Hepatic stellate cell (primary cell): ENCODE results near the gene DUS4L.
"Not testable (repeated sequence)": the region's sequence is repeated elsewhere in the genome, so short reads cannot be mapped to it uniquely, and the experiment has no call there.

Experiments used
- DNase-seq: peaks from one replicate; pipeline ENCODE4 v3.0.0; 2011; ENCODE audit warnings: low spot score

Gene DUS4L, protein sequence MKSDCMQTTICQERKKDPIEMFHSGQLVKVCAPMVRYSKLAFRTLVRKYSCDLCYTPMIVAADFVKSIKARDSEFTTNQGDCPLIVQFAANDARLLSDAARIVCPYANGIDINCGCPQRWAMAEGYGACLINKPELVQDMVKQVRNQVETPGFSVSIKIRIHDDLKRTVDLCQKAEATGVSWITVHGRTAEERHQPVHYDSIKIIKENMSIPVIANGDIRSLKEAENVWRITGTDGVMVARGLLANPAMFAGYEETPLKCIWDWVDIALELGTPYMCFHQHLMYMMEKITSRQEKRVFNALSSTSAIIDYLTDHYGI

DNA sequence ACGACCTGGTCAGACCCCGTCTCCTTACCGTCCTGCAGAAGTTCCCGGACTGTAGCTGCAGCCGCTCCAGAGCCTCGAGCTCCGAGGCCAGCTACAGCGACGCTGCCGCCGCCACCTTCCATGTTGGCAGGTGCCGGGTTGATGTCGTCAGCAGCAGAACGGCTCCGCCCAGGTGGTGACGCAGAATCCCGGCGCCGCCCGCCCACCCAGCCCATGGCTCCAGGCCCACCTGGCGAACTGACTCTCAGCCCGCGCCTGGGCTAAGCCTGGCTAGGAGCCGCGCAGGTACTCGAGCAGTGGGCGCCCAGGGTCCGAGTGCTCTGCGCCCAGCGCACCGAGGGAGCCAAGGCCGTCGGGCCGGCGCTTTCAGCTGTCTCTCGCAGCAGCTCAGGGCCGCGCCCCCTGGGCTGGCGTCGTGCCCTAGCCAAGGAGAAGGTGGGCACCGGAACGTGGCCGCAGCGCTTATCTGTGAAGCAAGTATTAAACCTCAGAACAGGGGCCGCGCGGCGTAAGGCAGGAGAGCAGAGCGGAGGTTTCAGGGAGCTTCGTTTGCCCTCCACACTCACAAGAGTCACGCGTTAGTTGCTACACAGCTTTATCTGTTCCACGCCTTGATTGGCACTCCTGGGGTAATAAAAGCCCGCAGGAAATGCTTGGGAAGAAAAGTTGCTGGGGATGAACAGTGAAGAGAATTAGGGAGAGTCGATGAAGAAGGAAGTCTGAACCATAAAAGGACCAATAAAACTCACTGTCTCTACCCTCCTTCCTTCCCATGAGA lies at the start of gene DUS4L, which contains the start of gene COG5:
DUS4L (plus strand) TSS at position 197 of the 778 bp plus-strand sequence. CDS start 3,100 bp downstream, outside the sequence.
COG5 (minus strand) TSS at position 146 of the 778 bp plus-strand sequence; CDS start at position 122, 24 bp downstream.
- peak; percentile 79 for DNase-seq

DNA sequence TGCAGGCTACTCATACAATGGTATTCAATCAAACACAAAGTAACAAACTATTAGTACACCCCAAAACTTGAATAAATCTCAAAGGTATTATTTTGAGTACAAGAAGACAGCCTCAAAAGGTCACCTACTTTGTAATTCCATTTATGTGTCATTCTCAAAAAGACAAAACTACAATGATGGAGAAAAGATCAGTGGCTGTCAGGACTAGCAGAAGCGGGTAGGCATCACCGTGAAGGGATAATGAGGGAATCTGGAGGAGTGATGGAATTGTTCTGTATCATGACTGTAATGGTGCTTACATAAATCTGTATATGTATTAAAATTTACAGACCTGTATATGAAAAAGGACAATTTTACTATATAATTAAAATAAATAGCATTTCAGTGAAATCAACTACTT lies 37.1 kb upstream of the DUS4L start:
- DNase-seq = no peak

DNA sequence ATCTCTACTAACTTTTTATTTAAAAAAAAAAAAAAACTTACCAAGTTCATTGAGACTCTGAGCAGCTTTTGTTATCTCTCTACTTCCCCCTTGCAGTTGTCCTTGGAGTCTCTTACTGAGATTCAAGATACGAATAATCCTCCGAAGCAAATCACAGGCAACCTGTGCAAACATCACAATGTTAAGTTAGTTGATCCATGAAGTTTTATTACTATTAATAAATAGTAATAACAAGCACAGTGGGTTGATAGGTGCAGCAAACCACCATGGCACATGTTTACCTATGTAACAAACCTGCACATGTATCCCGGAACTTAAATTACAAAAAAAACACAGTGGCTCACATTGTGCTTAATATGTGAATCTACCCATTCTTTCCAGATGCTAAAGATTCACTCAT lies 36.6 kb upstream of the DUS4L start:
- no peak for DNase-seq

DNA sequence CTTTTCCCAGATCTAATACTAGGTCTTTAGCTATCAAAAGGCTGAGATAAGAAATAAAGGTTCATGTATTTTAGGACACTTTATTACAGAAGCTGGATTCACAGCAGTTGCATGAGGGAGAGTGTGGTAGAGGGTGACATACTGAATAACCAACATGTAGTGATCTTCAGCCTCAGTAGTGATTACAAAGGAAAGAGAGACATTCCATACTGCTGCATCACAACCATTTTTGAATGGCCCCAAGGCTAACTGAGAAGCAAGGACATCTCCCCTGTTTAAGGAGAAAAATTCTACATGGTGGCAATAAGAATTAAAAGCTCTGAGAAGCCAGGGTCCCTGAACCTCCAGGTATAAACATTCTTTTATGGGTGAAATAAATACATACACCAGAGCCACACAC lies 35.3 kb upstream of the DUS4L start:
- peak; percentile 23 for DNase-seq

DNA sequence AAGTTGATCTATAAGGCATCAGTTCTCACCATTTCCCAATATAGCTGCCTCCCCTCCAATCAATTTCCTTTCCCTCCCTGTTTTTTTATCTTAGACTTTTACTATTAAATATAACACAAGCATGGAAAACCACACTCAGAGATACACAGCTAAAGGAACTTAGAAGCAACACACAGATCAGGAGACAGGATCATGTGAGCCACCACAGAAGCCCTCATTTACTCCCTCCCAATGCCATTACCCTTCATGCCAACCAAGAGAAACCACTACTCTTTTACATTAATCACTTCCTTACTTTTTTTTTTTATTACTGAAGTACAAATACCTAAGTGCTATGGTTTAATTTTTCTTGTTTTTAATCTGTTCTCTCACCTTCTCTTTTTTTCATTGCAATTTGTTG lies 33.0 kb upstream of the DUS4L start:
- no peak for DNase-seq

DNA sequence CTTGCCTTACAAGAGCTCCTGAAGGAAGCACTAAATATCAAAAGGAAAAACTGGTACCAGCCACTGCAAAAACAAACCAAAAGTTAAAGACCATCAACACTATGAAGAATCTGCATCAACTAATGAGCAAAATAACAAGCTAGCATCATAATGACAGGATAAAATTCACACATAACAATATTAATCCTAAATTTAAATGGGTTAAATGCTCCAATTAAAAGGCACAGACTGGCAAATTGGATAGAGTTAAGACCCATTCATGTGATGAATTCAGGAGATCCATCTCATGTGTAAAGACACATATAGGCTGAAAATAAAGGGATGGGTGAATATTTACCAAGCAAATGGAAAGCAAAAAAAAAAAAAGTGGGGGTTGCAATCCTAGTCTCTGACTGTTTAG lies 29.6 kb upstream of the DUS4L start:
- DNase-seq = no peak

DNA sequence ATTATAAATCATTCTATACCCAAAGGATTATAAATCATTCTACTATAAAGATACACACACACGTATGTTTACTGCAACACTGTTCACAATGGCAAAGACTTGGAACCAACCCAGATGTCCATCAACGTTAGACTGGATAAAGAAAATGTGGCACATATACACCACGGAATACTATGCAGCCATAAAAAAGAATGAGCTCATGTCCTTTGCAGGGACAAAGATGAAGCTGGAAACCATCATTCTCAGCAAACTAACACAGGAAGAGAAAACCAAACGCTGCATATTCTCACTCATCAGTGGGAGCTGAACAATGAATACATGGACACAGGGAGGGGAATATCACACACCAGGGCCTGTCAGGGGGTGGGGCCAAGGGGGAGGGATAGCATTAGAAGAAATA lies 26.5 kb upstream of the DUS4L start:
- not testable (repeated sequence) for DNase-seq

DNA sequence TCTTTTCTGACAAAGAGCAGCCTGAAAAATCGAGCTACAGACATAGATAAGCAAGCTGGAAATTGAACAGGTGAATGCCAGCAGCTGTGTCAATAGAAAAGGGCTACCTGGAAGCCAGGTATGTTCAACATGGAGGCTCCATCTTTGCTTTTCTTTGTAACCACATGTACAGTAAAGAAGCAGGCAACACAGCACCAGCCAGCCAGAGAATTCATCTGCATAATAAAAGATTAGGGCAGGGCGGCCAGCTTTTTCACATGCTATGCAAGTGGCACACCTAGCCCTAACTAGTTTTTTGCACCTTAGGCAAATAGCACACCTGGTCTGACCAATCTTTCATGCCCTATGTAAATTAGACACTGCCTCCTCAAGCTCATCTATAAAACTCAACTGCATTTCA lies 25.8 kb upstream of the DUS4L start:
- no peak for DNase-seq

DNA sequence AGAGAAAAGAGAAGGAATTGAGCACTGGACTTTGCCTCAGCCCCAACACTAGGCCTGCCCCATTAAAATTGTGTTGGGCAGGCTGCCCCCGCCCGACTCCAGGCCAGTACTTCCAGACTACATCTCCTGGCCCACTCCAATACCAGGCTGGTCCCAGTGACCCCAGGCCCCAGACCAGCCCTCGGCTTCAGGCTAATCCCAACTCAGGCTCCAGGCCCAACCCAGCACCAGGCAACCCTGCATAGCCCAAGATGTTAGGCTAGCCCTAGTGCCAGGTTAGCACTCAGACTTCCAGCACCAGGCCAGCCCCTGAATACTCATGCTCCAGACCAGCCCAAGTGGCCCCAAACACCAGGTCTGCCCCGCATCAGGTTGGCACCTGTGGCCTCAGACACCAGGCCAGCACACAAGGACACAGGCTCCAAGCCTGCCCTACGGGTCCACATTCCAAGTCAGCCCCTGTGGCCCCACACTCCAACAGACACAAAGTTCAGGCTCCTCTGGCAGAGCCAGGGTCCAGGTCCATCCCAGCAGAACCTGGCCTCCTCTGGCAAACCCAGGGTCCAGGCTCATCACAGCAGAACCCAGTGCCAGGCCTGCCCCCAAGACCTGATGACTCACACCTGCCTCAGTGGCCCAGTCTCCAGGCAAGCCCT lies 20.3 kb upstream of the DUS4L start:
- no peak for DNase-seq

DNA sequence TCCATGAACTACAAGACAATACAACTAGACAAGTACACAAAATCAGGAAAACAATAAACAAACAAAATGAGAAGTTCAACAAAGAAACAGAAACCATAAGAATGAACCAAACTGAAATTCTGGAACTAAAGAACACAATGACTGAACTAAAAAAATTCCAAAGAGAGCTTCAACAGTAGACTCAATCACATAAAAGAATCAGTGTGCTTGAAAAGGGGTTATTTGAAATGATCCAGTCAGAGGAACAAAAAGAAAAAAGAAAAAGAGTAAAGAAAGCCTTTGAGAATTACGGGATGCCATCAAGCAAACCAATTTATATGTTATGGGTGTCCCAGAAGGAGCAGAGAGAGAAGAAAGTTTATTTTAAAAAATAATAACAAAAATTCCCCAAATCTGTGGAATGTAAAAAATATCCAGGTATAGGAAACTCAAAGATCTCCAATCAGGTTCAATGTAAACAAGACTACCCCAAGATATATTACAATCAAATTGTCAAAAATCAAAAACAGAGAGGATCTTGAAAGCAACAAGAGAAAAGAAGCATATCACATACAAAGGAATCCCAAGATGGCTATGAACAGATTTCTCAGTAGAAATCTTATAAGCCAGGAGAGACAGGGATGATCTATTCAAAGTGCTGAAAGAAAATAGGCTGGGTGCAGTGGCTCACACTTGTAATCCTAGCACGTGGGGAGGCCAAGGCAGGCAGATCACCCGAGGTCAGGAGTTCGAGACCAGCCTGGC lies 18.8 kb upstream of the DUS4L start:
- DNase-seq = no peak

DNA sequence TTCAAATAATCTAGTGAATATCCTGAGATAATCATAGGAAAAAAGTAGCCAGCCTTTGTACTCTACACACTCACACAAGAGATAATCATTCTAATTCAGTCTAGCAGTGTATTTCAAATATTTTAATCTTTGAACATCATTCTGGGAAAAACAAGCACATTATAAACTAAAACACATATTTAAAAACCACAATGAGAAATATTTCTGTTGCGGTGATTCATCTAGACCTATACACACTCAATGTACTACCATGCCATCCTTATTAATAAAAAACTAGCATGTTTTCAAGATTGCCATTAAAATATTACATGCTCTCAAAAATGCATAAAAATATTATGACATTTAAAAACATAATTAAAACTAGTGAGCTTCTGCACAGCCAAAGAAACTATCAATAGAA lies 11.8 kb upstream of the DUS4L start:
- no peak for DNase-seq

DNA sequence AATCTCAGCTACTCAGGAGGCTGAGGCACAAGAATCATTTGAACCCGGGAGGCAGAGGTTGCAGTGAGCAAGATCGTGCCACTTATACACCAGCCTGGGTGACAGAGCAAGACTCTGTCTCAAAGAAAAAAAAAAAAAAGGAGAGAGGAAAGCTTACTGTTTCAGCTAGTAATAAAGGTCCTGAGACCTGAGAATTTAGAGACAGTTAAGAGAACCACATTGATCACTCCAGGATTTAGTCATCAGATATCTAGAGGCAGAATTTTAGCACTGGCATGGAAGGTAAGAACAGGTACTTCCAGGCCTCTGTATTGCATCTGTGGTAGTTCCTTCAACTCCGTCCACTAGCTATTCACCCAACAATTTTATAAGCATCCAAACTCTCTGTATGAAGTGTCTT lies 7.9 kb upstream of the DUS4L start:
- DNase-seq = no peak

DNA sequence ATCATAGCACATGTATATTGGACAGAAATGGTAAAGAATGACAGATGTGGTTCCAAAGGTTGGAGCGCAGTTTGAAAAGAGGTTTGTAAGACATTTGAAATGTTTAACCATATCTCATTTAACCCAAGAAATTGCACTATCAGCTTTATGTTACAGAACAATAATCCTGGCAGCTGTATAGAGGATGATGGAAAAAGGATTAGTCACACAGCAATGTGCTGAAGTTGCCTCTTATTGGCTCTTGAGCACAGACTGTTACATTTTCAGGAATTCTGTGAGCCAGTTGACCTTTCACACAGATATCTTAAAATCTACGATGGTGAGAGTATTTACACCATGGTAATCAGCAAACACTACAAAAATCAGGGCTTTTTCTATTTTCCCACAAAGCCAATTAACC lies 3.9 kb upstream of the DUS4L start:
- DNase-seq = peak; percentile 35

DNA sequence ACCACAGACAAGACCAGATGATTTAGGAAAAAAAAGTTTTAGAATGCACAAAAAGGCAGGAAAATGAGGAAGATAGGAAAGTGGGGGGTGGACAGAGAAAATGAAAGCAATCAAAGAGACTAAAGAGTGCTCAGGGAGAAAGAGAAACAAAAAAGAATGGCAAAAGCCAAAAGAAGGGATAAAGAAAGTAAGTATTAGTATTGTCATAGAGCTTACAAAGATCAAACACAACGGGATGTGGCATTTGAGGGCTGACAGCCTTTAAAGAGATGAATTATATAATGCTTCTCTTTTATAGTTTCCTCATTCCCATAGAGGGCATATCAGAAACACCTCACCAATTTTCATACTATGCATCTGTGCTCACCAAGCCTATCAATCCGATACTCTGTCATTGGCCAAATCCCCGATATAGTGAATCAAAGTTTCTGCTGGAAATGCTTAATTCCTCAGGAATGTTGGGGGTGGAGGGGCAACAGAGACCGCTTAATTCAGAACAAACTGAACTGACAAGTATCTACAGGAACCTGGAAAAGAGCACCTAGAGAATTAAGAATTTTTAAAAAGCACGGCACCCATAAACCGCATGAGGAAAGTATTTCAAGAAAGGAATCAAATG lies 2.8 kb upstream of the DUS4L start:
- no peak for DNase-seq

DNA sequence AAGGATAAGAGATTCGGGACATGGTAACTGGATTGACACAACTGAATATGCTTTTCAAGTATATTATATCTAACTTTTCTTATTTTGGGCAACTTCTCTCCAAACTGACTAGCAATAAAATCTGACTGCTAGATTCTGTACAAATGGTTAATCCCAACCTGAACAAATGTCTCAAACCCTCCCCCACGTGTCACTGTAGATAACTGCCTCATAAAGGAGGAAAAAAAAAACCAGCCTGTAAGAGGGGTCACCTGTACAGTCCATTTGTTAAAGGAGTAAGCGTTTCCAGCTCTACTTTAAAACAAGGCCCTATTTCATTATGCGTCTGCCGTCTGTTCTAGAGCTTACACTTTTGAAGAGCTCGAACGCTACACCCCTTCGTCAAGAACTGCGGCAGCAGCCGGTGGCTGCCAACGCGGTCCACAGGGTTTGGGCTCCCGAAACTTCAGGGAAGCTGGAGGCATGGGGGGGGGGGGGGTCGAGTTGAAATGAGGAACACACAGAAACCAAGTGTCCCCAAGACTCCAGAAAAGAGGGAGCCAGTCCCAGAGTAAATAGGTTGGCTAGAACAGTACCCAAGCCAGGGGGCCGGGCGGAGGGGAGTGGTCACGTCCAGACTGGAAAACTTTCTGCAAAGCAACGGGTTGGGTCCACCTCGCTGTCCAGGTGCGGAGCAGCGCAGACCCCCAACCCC lies 543 bp upstream of the DUS4L start:
- DNase-seq = peak; percentile 36

DNA sequence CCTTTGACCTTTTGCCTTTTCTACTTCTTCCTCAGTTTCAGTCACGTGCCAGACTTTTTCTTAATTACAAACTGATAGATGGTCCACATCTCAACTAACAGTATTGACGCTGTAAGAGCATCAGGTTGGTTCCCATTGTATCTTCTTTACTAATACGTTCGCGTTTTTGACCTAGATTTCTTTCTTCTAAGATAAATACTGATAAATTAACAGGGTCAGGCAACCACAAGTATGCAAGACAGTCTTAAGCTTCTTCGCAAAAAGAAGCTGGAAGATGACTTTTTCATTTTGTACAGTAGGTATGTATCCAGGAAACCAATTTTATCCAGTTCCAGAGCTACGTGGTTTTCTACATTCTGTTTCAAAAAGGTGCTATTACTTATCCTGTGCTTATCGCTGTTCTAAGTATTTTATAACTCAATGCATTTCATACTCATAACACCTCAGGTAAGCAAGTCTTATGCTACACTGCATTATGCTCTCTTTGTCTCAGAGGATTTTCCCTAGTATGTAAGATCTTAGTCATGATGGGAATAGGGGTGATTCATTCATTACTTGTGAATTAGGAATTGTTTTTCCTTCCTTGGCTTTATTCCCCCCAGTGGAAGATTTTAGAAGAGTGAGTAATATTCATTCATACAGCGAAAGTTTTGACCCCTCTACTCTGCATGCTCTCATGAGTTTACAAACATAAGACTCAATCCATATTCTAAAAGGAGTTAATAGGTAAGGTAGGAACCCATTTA lies 955 bp downstream of the DUS4L start:
- DNase-seq = peak; percentile 59

DNA sequence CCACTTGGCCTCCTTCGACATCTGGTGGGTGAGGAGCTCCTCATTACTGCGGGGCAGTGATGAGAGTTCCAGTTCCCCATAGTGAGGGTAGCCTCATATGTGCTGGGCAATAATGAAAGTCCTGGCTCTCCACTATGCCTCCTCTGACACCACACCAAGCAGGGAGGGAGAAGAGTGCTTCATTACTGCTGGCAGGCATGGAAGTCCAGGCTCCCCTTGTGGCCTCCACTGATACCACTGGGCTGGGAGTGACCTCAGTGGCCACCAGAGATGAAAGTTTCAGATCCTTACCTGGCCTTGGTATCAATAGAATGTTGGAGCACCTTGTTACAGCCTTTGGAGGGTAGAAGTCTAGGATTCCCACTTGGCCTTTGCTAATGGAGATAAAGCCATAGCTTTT lies 6.5 kb downstream of the DUS4L start:
- DNase-seq = no peak

DNA sequence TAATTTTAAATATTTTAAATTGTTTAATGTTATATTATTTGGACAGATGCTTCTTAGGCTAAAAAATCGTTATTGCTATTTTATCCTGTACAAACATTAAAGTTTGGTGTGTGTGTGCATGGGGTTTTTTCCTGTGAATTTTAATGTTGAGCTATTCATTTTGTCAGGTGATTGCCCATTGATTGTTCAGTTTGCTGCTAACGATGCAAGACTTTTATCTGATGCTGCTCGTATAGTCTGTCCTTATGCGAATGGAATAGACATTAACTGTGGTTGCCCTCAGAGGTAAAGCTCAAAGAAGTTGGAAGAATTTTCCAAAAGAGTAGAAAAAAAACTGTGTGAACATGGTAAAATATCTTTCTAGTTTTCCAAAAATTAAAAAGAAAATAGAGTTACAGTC lies 9.8 kb downstream of the DUS4L start:
- DNase-seq = no peak

DNA sequence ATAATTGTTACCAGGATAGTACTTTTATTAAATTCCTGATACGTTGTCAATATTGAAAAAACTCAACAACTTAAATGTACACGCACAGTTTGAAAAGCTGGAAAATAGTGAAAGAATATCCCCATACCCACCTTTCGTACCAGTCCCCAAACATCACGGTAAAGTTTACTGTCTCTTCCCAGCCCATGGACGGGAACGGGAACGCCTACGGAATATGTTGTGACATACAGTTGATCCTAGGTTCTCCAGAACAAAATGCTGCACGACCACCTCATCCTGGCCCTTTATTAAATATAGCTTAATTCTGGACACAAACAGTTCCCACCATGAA lies 15.7 kb downstream of the DUS4L start:
- peak; percentile 24 for DNase-seq

DNA sequence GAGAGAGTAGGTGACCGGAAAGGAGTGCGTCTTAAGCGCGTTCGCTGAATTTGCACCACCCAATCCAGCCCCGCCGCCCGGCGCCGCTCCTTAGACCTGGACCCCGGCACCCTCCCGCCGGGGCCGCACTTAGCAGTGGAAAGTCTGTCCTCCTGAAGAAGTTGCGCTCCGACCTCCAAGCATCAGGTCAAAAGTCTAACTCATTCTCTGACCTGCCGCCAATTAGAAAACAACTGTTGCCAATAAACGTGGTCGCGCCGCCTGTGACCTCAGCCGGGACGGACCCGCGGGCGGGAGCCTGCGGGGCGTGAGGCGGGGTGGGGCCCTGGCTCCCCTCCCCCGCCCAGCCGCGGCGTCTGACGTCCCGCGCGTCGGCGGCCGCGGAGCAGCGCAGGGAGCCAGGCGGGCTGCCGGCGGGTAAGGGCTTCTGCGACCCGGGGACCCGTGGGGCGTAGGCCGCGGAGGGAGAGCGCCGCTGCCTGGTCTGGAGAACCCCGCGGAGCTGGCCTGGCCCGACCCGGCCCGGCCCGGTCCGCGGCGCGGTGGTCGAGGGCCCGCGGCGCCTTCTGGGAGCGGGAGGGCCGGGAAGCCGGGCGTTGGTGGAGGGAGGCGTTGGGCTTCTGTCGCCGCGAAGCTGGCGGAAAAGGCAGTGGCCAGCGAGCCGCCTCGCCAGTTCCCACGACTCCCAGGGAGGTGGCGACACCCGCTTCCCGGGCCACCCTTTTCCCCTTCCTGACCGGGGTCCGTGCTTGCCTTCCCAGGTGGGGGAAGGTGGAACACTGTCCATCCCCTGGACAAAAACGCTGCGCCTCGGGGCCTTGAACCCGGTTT lies 16.3 kb downstream of the DUS4L start, which contains the start of gene BCAP29:
BCAP29 (plus strand) TSS at position 362 of the 831 bp plus-strand sequence. CDS start 527 bp downstream, outside the sequence.
- peak; percentile 62 for DNase-seq
